CD14-positive monocyte (primary cell): ENCODE data around the gene RRBP1. TPM values are rescaled to one million over a fixed set of nuclear protein-coding genes. Genes with fewer than 3 reads are reported as not detected.

ENCODE experiments used
- DNase-seq, 3 donors: peaks; one replicate each; pipeline ENCODE4 v3.0.0-alpha.2; 2011 to 2022
- H2AFZ ChIP-seq: 2 replicates; pipeline ENCODE4 v1.6.0; 2012; ENCODE audit warnings: mild to moderate bottlenecking, low read depth, low read length, inconsistent platforms; ENCODE audit not compliant: insufficient read depth, poor library complexity, severe bottlenecking
- H3K27ac ChIP-seq, 2 donors: 1 replicate in 1 of 2; 2 replicates in 1 of 2; pipeline ENCODE4 v1.5.1; 2012 to 2013; ENCODE audit warnings: low read length in 2 of 2, control low read depth in 1 of 2, inconsistent platforms in 1 of 2, low read depth in 1 of 2, mild to moderate bottlenecking in 1 of 2
- H3K27me3 ChIP-seq, 2 donors: one replicate each; pipeline versions ENCODE4 v1.6.0 to v1.6.1; 2011 to 2013; ENCODE audit warnings: low read length in 2 of 2; ENCODE audit not compliant: control insufficient read depth in 2 of 2, insufficient read depth in 2 of 2
- H3K36me3 ChIP-seq, 2 donors: replicated peaks in 1 of 2; 1 replicate in 1 of 2; 2 replicates in 1 of 2; pipeline versions ENCODE4 v1.5.1 to v1.6.1; 2012 to 2013; ENCODE audit warnings: low read length in 2 of 2, control low read depth in 1 of 2, inconsistent platforms in 1 of 2, mild to moderate bottlenecking in 1 of 2; ENCODE audit not compliant: insufficient read depth in 2 of 2, control insufficient read depth in 1 of 2
- H3K4me1 ChIP-seq, 2 donors: 1 replicate in 1 of 2; 2 replicates in 1 of 2; pipeline versions ENCODE4 v1.5.1 to v1.6.1; 2012 to 2013; ENCODE audit warnings: low read length in 2 of 2, control low read depth in 1 of 2, inconsistent platforms in 1 of 2, mild to moderate bottlenecking in 1 of 2, moderate library complexity in 1 of 2; ENCODE audit not compliant: insufficient read depth in 2 of 2, control insufficient read depth in 1 of 2
- H3K4me2 ChIP-seq: replicated peaks from 2 replicates; pipeline ENCODE3; 2012; ENCODE audit warnings: low read length, moderate library complexity, mild to moderate bottlenecking; ENCODE audit not compliant: poor library complexity, severe bottlenecking; ENCODE audit errors: extremely low read depth
- H3K4me3 ChIP-seq, 3 experiments: fragments of 200-600 bp in 1 of 3; sonication (generic) in 1 of 3; replicated peaks in 1 of 3; 1 replicate in 2 of 3; 2 replicates in 1 of 3; pipeline ENCODE4 v1.5.1; 2011 to 2013; ENCODE audit warnings: low read length in 3 of 3, mild to moderate bottlenecking in 3 of 3, control low read depth in 2 of 3, low read depth in 2 of 3, inconsistent platforms in 1 of 3, moderate library complexity in 1 of 3
- H3K79me2 ChIP-seq: 2 replicates; pipeline ENCODE4 v1.6.0; 2012; ENCODE audit warnings: mild to moderate bottlenecking, control low read depth, inconsistent platforms, low read length, moderate library complexity; ENCODE audit not compliant: insufficient read depth
- H3K9ac ChIP-seq: 2 replicates; pipeline ENCODE4 v1.6.0; 2017; ENCODE audit warnings: low read length, mild to moderate bottlenecking; ENCODE audit not compliant: insufficient read depth, poor library complexity, severe bottlenecking
- H3K9me3 ChIP-seq, 2 donors: replicated peaks in 1 of 2; 1 replicate in 1 of 2; 2 replicates in 1 of 2; pipeline versions ENCODE4 v1.5.1 to v1.6.1; 2012 to 2013; ENCODE audit warnings: low read length in 2 of 2, control low read depth in 1 of 2; ENCODE audit not compliant: control insufficient read depth in 1 of 2, insufficient read depth in 1 of 2
- H4K20me1 ChIP-seq: 2 replicates; pipeline ENCODE4 v1.6.0; 2012; ENCODE audit warnings: mild to moderate bottlenecking, low read length, control low read depth, moderate library complexity; ENCODE audit not compliant: insufficient read depth
- H3K27ac Mint-ChIP-seq, 7 donors: one replicate each; pipeline ENCODE4 v1.8.0; 2020; ENCODE audit warnings: mild to moderate bottlenecking in 7 of 7, mixed read lengths in 7 of 7, moderate library complexity in 6 of 7, inconsistent platforms in 2 of 7
- H3K27me3 Mint-ChIP-seq, 3 donors: one replicate each; pipeline ENCODE4 v1.8.0; 2021 to 2022; ENCODE audit warnings: low read depth in 3 of 3, mild to moderate bottlenecking in 3 of 3, mixed read lengths in 3 of 3, moderate library complexity in 3 of 3, inconsistent platforms in 1 of 3
- H3K36me3 Mint-ChIP-seq, 2 donors: one replicate each; pipeline ENCODE4 v1.8.0; 2020; ENCODE audit warnings: mixed read lengths in 2 of 2, inconsistent platforms in 1 of 2, mild to moderate bottlenecking in 1 of 2
- H3K4me1 Mint-ChIP-seq: one replicate; pipeline ENCODE4 v1.8.0; 2020; ENCODE audit warnings: mild to moderate bottlenecking, mixed read lengths
- H3K4me3 Mint-ChIP-seq, 2 donors: one replicate each; pipeline ENCODE4 v1.8.0; 2020; ENCODE audit warnings: mild to moderate bottlenecking in 2 of 2, mixed read lengths in 2 of 2, moderate library complexity in 1 of 2
- H3K9me3 Mint-ChIP-seq, 7 donors: one replicate each; pipeline ENCODE4 v1.8.0; 2020 to 2022; ENCODE audit warnings: mixed read lengths in 7 of 7, mild to moderate bottlenecking in 6 of 7, moderate library complexity in 6 of 7, inconsistent platforms in 2 of 7
- CTCF ChIP-seq: fragments of 200-600 bp; IDR thresholded peaks from one replicate; pipeline ENCODE4 v1.8.0; 2022; ENCODE audit warnings: antibody characterized with exemption, mild to moderate bottlenecking
- WGBS: methylation state at CpG from one replicate; pipeline ENCODE4 v1.1.5; 2013; ENCODE audit warnings: missing lambda C conversion rate; ENCODE audit not compliant: insufficient coverage; 5-methylcytosine and 5-hydroxymethylcytosine counted together
- intact Hi-C, 2 donors: fragments of 100-400 bp; cut with micrococcal nuclease; formaldehyde crosslinking; loops; one replicate each; pipeline versions ENCODE4 v1.15.0 to v1.15.1; 2023
- polyA plus RNA-seq, 3 donors: library from polyadenylated mRNA; depleted of rRNA in 1 of 3; unstranded in 2 of 3; stranded (reverse) in 1 of 3; fragments of 300-500 nt in 2 of 3; fragments of >200 nt in 1 of 3; fragmentation: Illumina TruSeq in 2 of 3; gene quantifications; 1 replicate in 2 of 3; 2 replicates in 1 of 3; pipeline ENCODE4 v1.2.3, GENCODE V29; 2012 to 2021

RRBP1 gene
- polyA plus RNA-seq, 3 donors = 4.7 to 22.2 (median 7.5) TPM

- peak overlapping the region; percentile 88 to 92 for H3K4me3 Mint-ChIP-seq
- H3K27ac ChIP-seq = peak overlapping the region in 1 of 2 donors; percentile 52
- peak; percentile 16 to 34 (median 24) for DNase-seq
- peak overlapping the region; percentile 97 for H2AFZ ChIP-seq
- H3K9ac ChIP-seq = peak overlapping the region; percentile 72
- peak overlapping the region; percentile 74 to 95 (median 81) for H3K4me3 ChIP-seq
- peaks cover 0 to 3% (median 0%) of the 10 kb centered on the region in 7 donors for H3K9me3 Mint-ChIP-seq
- H3K4me2 ChIP-seq = peak overlapping the region; percentile 99
- peaks cover 13 to 20% of the 10 kb centered on the region in 2 donors for H3K4me1 ChIP-seq
- WGBS = under 1% methylated on average over 37 of the region's 43 CpGs
- H3K79me2 ChIP-seq = peaks cover 5% of the 10 kb centered on the region
- no peaks in the 10 kb centered on the region for H3K36me3 ChIP-seq
- peaks cover 0 to 1% of the 10 kb centered on the region in 2 donors for H3K36me3 Mint-ChIP-seq
- peaks cover 23 to 30% (median 26%) of the 10 kb centered on the region in 3 donors for H3K27me3 Mint-ChIP-seq
- peak overlapping the region in 5 of 7 donors; percentile 60 to 88 (median 74) for H3K27ac Mint-ChIP-seq
- no peaks in the 10 kb centered on the region for H3K9me3 ChIP-seq
- TF ChIP-seq CTCF = no peak
- peaks cover 13% of the 10 kb centered on the region for H3K4me1 Mint-ChIP-seq
- intact Hi-C loops = no loop called here
- H4K20me1 ChIP-seq = peaks cover 10% of the 10 kb centered on the region
- peaks cover 11 to 13% of the 10 kb centered on the region in 2 donors for H3K27me3 ChIP-seq
Observed at GRCh38 chr20:17570347-17571152, 111.5 kb downstream of the RRBP1 start.

- Histone ChIP-seq H4K20me1 (peaks cover 10% of the 10 kb centered on the region), H3K27me3 (peaks cover 11 to 15% of the 10 kb centered on the region in 2 donors), H3K9ac (peak within 1 kb of the TSS; percentile 72), H3K36me3 (no peaks in the 10 kb centered on the region), H3K4me1 (peaks cover 13 to 20% of the 10 kb centered on the region in 2 donors), H3K4me2 (peak within 1 kb of the TSS; percentile 99), H2AFZ (peak within 1 kb of the TSS; percentile 97), H3K4me3 (peak within 1 kb of the TSS; percentile 74 to 95 (median 81)), H3K27ac (peak within 1 kb of the TSS in 1 of 2 donors; percentile 52), H3K9me3 (no peaks in the 10 kb centered on the region), H3K79me2 (peaks cover 5% of the 10 kb centered on the region)
- H3K27ac Mint-ChIP-seq = peak within 1 kb of the TSS; percentile 74 to 93 (median 89)
- intact Hi-C loops = loop anchor here in 1 of 2 donors (2.0 to 10.0 kb wide), 2 partner anchors 33 to 115 kb away; partner anchors contain the start of gene RRBP1
- peaks cover 23 to 32% (median 26%) of the 10 kb centered on the region in 3 donors for H3K27me3 Mint-ChIP-seq
- DNase-seq = peak; percentile 76 to 83 (median 82)
- TF ChIP-seq CTCF = no peak
- peaks cover 13% of the 10 kb centered on the region for H3K4me1 Mint-ChIP-seq
- H3K36me3 Mint-ChIP-seq = peaks cover 0 to 1% of the 10 kb centered on the region in 2 donors
- H3K4me3 Mint-ChIP-seq = peak within 1 kb of the TSS; percentile 88 to 94
- WGBS = under 1% methylated on average over 68 of the region's 70 CpGs
- peaks cover 0 to 3% (median 0%) of the 10 kb centered on the region in 7 donors for H3K9me3 Mint-ChIP-seq
Observed at GRCh38 chr20:17569616-17570346, 112.3 kb downstream of the RRBP1 start, which contains the start of gene DSTN. DSTN (plus strand) TSS chr20:17570075; CDS start chr20:17570209, 134 bp downstream.
